ENCODE results near the gene MANSC1.

DNA sequence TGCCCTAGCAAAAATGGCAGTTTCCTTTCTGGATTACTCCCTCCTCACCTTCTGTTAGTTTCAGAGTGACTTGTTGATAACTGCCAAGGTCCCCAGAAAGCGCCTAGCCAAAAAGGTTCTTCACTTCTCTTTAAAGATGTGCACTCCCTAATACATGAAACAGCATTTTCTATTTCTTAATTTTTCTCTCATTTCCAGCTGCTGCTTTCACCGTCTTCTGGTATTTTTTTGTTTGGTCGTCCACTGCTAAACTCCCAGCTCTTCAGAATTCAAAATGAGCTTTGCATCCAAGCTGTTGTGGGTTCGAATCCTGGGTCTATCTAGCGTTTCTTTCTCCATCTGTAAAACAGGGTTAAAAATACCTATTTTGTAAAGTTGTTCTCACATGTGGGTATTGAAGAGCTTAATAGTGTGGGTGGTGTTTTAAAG, 6.4 kb upstream of the MANSC1 start:
- TF ChIP-seq, protein P1, sequence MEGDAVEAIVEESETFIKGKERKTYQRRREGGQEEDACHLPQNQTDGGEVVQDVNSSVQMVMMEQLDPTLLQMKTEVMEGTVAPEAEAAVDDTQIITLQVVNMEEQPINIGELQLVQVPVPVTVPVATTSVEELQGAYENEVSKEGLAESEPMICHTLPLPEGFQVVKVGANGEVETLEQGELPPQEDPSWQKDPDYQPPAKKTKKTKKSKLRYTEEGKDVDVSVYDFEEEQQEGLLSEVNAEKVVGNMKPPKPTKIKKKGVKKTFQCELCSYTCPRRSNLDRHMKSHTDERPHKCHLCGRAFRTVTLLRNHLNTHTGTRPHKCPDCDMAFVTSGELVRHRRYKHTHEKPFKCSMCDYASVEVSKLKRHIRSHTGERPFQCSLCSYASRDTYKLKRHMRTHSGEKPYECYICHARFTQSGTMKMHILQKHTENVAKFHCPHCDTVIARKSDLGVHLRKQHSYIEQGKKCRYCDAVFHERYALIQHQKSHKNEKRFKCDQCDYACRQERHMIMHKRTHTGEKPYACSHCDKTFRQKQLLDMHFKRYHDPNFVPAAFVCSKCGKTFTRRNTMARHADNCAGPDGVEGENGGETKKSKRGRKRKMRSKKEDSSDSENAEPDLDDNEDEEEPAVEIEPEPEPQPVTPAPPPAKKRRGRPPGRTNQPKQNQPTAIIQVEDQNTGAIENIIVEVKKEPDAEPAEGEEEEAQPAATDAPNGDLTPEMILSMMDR (conservative IDR thresholded peaks at IDR 0.05), result no peak
- TF ChIP-seq ZFX (IDR thresholded peaks at IDR 0.05), result no peak
